OCI-LY7 (cell line): ENCODE results near the gene CLDN9. TPM values are rescaled to one million over a fixed set of nuclear protein-coding genes. Genes with fewer than 3 reads are reported as not detected.

Source experiments
- BruUV-seq: library from RNA; stranded (reverse); fragments of 400-500 nt; replicated peaks from 2 replicates; lab custom pipeline; 2021; lab: Mats Ljungman, UMichigan
- CTCF ChIA-PET: fragments of 300-600 bp; sonication (Branson Sonifier 250); formaldehyde crosslinking; loops from one replicate; lab custom pipeline; 2022; ENCODE audit warnings: antibody characterized with exemption; ENCODE audit not compliant: unreplicated experiment; lab: Charles Lee
- POLR2A ChIA-PET: fragments of 300-600 bp; sonication (Branson Sonifier 250); formaldehyde crosslinking; loops from one replicate; lab custom pipeline; 2022; ENCODE audit warnings: antibody characterized with exemption; lab: Charles Lee
- DNase-seq: peaks from one replicate; pipeline ENCODE4 v3.0.0-alpha.2; 2015; ENCODE audit warnings: low spot score
- H2AFZ ChIP-seq: fragments of 200-600 bp; sonication (generic), shearing (Covaris generic); 2 replicates; pipeline ENCODE4 v1.6.1; 2014; ENCODE audit warnings: mild to moderate bottlenecking, antibody characterized with exemption, low read length, moderate library complexity
- H3K27ac ChIP-seq: fragments of 200-600 bp; sonication (generic); 2 replicates; pipeline ENCODE4 v1.5.1; 2014; ENCODE audit warnings: mixed run types, low read depth, mild to moderate bottlenecking, moderate library complexity, low read length, inconsistent platforms; ENCODE audit not compliant: poor library complexity, severe bottlenecking
- H3K36me3 ChIP-seq: fragments of 200-600 bp; sonication (generic); 2 replicates; pipeline ENCODE4 v1.6.1; 2014; ENCODE audit warnings: mild to moderate bottlenecking, antibody characterized with exemption, low read length, moderate library complexity, mixed read lengths; ENCODE audit not compliant: insufficient read depth
- H3K4me1 ChIP-seq: fragments of 200-600 bp; sonication (generic); 2 replicates; pipeline ENCODE4 v1.5.1; 2014; ENCODE audit warnings: mild to moderate bottlenecking, low read length; ENCODE audit not compliant: insufficient read depth, poor library complexity, severe bottlenecking
- H3K4me2 ChIP-seq: fragments of 200-600 bp; sonication (generic); 2 replicates; pipeline ENCODE4 v1.6.1; 2014; ENCODE audit warnings: mild to moderate bottlenecking, low read length
- H3K4me3 ChIP-seq: fragments of 200-600 bp; sonication (generic); 2 replicates; pipeline ENCODE4 v1.5.1; 2014; ENCODE audit warnings: mild to moderate bottlenecking, low read depth, low read length; ENCODE audit not compliant: poor library complexity, severe bottlenecking
- H3K79me2 ChIP-seq: fragments of 200-600 bp; sonication (generic); 2 replicates; pipeline ENCODE4 v1.6.1; 2016; ENCODE audit warnings: low read depth, mild to moderate bottlenecking, low read length, moderate library complexity, mixed read lengths; ENCODE audit not compliant: insufficient read depth
- H3K9me2 ChIP-seq: fragments of 200-600 bp; sonication (generic); 2 replicates; pipeline ENCODE4 v1.6.1; 2016; ENCODE audit warnings: mild to moderate bottlenecking, low read length, mixed read lengths; ENCODE audit not compliant: insufficient read depth
- H3K9me3 ChIP-seq: fragments of 200-600 bp; sonication (generic); 2 replicates; pipeline ENCODE4 v1.6.1; 2014; ENCODE audit warnings: mild to moderate bottlenecking, mixed run types, low read length, mixed read lengths
- H4K20me1 ChIP-seq: fragments of 200-600 bp; sonication (generic); 2 replicates; pipeline ENCODE4 v1.6.1; 2014; ENCODE audit warnings: mild to moderate bottlenecking, antibody characterized with exemption, low read length, moderate library complexity, mixed read lengths; ENCODE audit not compliant: insufficient read depth
- CTCF ChIP-seq: fragments of 200-600 bp; sonication (generic); conservative IDR thresholded peaks from 2 replicates; pipeline ENCODE4 v1.5.1; 2014; ENCODE audit warnings: mild to moderate bottlenecking, antibody characterized with exemption, low read length, moderate library complexity, mixed read lengths
- EZH2phosphoT487 ChIP-seq: fragments of 200-600 bp; sonication (generic); IDR thresholded peaks from 2 replicates; pipeline ENCODE4 v1.6.1; 2018; ENCODE audit warnings: low read depth, borderline replicate concordance, mild to moderate bottlenecking, mixed run types, antibody characterized with exemption, low read length, moderate library complexity, mixed read lengths
- intact Hi-C: fragments of 100-400 bp; cut with micrococcal nuclease; formaldehyde crosslinking; loops from one replicate; pipeline ENCODE4 v1.10.0; 2022; ENCODE audit not compliant: unreplicated experiment
- total RNA-seq, 2 experiments: library from RNA; depleted of rRNA in 1 of 2; stranded (reverse); fragments of >200 nt in 1 of 2; shearing (Covaris generic) in 1 of 2; gene quantifications; 2 replicates each; pipeline ENCODE4 v1.2.3, GENCODE V29; 2014 to 2022

The CLDN9 gene
- total RNA-seq, 2 experiments from 2014 or later: 0.42 TPM; not detected in 1

GRCh38 chr16:2987286-2987685 lies 25.4 kb upstream of the CLDN9 start:
- POLR2A ChIA-PET: no interaction called here
- no peak overlapping the region for H3K27ac ChIP-seq
- BruUV-seq: no TSS peak
- no peak for DNase-seq
- H2AFZ ChIP-seq: no peak overlapping the region
- no peaks in the 10 kb centered on the region for H3K79me2 ChIP-seq
- H4K20me1 ChIP-seq: no peaks in the 10 kb centered on the region
- CTCF ChIA-PET: no interaction called here
- intact Hi-C loops: no loop called here
- H3K9me2 ChIP-seq: no peaks in the 10 kb centered on the region
- TF ChIP-seq CTCF (no peak), EZH2phosphoT487 (no peak)
- no peaks in the 10 kb centered on the region for H3K36me3 ChIP-seq
- H3K4me1 ChIP-seq: peaks cover 19% of the 10 kb centered on the region
- no peaks in the 10 kb centered on the region for H3K9me3 ChIP-seq
- H3K4me3 ChIP-seq: no peak overlapping the region
- H3K4me2 ChIP-seq: no peak overlapping the region

- ChIA-PET CTCF (no interaction called here), POLR2A (no interaction called here)
- H3K4me1 ChIP-seq: peaks cover 13% of the 10 kb centered on the region
- H3K9me2 ChIP-seq: no peaks in the 10 kb centered on the region
- H4K20me1 ChIP-seq: no peaks in the 10 kb centered on the region
- no TSS peak for BruUV-seq
- no peaks in the 10 kb centered on the region for H3K9me3 ChIP-seq
- no peak overlapping the region for H3K4me2 ChIP-seq
- no peaks in the 10 kb centered on the region for H3K79me2 ChIP-seq
- no peaks in the 10 kb centered on the region for H3K36me3 ChIP-seq
- intact Hi-C loops: no loop called here
- no peak overlapping the region for H3K27ac ChIP-seq
- no peak overlapping the region for H3K4me3 ChIP-seq
- no peak overlapping the region for H2AFZ ChIP-seq
- DNase-seq: no peak
- TF ChIP-seq EZH2phosphoT487: no peak
- TF ChIP-seq CTCF: no peak
These were observed 24.9 kb upstream of the CLDN9 start for GRCh38 chr16:2987833-2988232.

GRCh38 chr16:2988590-2989099 lies 24.1 kb upstream of the CLDN9 start:
- intact Hi-C loops: no loop called here
- POLR2A ChIA-PET: no interaction called here
- no peak for TF ChIP-seq CTCF
- TF ChIP-seq EZH2phosphoT487: no peak

More at GRCh38 chr16:2988590-2989099, 24.1 kb upstream of the CLDN9 start:
- H3K27ac ChIP-seq: no peak overlapping the region
- H3K9me3 ChIP-seq: no peaks in the 10 kb centered on the region
- no peaks in the 10 kb centered on the region for H4K20me1 ChIP-seq
- no peaks in the 10 kb centered on the region for H3K79me2 ChIP-seq
- CTCF ChIA-PET: no interaction called here
- no peak for DNase-seq
- no peak overlapping the region for H2AFZ ChIP-seq
- no TSS peak for BruUV-seq
- H3K9me2 ChIP-seq: no peaks in the 10 kb centered on the region
- H3K4me3 ChIP-seq: no peak overlapping the region
- peaks cover 6% of the 10 kb centered on the region for H3K4me1 ChIP-seq
- no peaks in the 10 kb centered on the region for H3K36me3 ChIP-seq
- no peak overlapping the region for H3K4me2 ChIP-seq
